Measurements from ENCODE around the gene HDHD5.

The HDHD5 gene

DNA sequence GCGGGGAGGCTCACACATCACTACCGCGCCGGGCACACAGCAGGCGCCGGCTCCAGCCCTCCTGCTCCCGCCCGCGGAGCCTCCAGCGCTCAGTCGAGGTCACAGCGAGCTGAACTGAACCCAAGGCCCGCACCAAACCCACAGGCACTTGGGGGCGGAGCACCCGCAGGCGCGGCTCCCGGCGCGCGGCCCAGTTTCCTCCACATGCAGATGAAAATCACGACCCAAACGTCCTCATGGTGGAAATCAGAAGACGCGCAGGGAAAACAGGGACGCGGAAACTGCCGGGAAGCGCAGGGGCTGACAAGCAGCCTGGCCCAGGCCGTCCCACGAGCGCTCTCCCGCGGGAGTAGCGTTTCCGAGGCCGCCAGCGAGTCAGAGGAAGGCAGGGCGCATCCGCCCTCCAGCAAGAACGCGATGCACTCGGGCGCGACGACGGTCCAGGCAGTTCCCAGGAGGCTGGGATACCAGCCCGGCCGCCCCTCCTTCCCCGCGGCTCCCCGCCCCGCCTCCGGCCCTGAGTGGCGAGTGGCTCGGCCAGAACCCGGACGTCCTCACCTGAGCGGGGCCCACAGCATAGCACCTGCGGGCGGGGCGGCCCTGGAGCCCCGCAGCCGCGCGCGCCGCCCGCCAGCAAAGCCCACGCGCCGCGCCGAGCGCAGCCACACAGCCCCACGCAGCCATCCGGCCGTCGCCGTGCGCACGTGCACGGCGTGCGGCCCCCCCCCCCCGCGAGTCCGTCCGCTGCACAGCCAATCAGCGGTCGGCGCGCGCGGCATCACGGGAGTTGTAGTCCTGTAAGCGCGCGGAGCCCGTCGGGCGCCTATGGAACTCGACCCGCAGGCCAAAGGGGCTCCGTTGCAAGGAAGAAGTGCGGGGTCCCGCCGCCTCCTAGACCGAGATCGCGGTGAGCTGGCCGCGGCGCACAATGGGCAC is at the start of gene HDHD5:
Gene HDHD5, minus strand, starts transcription at position 710 of the 936 bp plus-strand sequence. Its CDS starts 26 bp downstream, at position 684.
- peak; percentile 54 for DNase-seq (ENCODE audit: low read depth)

DNA sequence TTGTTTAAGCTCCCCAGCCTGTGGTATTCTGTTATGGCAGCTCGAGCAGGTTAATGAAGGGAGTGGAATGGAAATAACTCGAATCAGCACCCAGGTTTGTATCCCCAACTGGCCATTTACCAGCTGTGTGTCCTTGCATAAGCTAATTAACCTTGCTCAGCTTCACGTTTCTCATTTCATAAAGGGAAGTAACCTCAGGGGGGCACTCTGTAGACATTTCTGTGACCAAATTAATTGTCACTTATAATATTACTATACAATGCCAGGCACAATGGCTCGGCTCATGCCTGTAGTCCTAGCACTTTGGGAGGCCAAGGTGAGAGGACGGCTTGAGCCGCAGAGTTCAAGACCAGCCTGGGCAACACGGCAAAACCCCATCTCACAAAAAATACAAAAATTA is 46.4 kb upstream of the HDHD5 start:
- no peak for DNase-seq (ENCODE audit: low read depth)

DNA sequence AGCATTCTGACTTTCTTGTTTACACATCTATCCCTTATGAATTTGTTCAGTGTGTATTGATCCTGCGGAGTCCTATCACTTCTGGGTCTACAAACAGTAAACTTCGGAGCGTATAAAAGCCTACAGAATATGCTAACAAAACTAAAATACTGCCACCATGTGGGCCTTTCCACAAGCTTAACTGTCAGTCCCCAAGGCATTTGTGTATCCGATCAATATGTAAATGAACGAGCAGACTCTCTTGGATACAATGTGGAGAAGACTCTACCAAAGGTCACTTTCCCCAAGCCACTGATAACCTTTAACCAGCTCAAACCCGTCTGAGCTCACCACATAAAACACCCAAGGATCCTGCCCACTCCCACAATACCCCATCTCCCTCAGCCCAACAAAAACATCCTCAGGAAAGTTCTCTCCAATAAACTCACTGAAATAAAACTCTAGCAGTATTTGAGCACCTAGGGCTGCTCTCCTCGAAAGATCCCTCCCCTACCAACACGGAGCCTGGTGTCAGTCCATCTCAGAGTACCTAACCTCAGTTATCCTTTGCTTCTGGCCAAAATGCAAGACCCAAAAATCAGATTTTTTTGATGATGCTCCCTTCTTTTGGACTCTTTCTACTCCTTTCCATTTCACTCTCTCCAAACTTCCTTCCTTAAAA is 42.3 kb upstream of the HDHD5 start:
- DNase-seq (ENCODE audit: low read depth), result no peak

DNA sequence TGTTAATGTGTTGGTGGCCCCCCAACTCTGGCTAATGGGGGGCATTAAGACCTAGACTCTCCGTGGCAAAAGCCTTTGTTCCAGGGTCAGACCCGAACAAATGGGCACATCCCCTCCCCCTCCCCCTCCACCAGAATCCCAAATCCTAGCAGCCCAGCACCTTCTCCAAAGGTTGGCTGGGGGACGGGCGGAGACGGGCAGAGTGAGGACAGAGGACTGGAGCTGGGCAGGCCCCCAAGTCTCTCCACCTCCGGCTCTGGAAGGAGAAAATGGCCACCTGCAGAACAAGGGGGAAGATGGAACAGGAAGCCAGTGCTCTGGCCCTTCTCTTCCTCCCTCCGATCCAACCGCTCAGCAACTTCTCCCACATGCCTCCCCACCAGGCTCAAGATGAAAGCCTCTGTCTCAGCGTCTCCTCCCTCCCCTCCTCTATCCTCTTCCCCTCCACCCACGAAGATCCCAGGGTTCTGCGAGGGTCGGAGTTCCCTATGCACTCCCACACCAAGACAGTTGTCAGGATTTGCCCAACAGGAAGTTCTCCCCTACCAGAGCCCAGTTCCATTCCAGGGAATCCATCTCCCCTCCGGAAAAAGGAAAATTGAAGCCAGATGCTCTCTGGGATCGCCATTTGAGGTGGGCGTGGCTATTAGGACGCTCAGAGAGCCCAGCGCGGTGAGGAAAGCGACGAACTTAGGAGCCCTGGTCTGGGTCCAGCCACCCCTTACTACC is 40.1 kb upstream of the HDHD5 start:
- no peak for DNase-seq (ENCODE audit: low read depth)

GRCh38 chr22:17198170-17199002 is 39.3 kb upstream of the HDHD5 start:
- DNase-seq (ENCODE audit: low read depth), result no peak

DNA sequence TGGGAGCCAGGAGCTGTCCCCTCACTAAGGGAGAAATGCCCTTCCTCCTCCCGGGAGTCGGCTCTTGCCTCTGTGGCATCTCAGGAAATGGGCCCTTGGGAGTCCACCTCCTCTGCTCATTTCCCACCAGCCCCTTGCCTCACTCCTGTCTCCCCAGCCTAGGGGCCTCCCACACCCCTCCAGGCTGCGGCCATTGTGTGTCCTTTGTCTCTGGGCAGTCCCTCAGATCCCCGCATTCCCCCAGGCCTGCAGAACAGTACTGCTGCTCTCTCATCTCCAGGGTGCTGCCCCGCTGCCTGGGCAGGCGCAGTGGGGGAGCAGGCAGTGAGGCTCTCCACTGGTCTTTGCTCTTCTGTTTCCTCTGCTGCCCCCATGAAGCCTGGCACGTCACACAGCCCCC is 35.1 kb upstream of the HDHD5 start:
- DNase-seq (ENCODE audit: low read depth), result no peak

GRCh38 chr22:17192186-17192585 is 33.1 kb upstream of the HDHD5 start:
- no peak for DNase-seq (ENCODE audit: low read depth)

- DNase-seq (ENCODE audit: low read depth), result no peak
These were observed 32.2 kb upstream of the HDHD5 start for GRCh38 chr22:17191163-17191784.

GRCh38 chr22:17190702-17191101 is 31.6 kb upstream of the HDHD5 start:
- no peak for DNase-seq (ENCODE audit: low read depth)

DNA sequence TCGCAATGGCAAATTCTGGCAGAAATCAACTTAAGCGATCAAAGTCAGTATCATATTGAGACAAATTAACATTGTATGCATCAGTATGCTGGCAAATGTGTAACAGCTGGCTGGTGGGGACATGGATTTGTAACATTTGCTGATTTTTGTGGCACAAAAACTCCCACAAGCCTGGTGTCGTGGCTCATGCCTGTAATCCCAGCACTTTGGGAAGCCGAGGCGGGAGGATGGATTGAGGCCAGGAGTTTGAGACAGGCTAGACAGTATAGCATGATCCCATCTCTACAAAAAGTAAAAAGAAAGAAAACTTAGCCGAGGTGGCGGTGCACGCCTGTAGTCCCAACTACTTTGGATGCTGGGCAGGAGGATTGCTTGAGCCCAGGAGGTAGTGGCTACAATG is 17.6 kb upstream of the HDHD5 start:
- DNase-seq (ENCODE audit: low read depth), result no peak

DNA sequence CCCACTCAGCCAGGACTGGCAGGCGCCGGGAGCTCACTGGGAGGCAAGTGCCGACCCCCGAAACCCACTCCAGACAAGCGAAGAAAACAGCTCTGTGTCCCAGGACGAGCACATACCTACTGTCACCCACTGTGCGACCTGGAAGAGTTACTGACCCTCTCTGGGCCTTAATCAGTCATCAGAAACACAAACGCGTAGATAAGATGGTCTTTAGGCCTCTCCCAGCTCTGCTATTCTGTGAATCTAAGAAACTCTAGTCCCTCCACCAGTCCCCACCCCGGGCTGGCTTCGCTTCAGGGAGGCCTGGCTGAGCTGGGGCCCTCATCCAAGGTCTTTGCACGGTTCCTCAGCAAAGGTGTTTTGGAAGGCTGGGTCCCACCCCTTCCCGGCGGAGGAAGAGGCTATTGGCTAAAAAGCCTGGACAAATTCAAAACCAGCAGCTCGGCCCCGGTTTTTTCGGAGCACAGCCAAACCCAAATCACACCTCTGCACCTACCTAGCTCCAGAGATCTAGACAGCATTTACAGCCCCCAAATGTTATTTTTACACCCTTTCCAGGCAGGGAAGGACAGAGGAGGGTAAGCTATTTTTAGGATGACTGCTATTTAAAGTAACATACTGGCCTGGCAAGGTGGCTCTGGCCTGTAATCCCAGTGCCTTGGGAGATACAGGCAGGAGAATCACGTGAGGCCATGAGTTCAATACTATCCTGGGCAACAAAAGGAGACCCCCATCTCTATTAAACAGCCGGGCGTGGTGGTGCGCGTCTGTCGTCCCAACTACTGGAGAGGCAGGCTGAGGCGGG is 13.2 kb upstream of the HDHD5 start:
- DNase-seq (ENCODE audit: low read depth), result no peak

DNA sequence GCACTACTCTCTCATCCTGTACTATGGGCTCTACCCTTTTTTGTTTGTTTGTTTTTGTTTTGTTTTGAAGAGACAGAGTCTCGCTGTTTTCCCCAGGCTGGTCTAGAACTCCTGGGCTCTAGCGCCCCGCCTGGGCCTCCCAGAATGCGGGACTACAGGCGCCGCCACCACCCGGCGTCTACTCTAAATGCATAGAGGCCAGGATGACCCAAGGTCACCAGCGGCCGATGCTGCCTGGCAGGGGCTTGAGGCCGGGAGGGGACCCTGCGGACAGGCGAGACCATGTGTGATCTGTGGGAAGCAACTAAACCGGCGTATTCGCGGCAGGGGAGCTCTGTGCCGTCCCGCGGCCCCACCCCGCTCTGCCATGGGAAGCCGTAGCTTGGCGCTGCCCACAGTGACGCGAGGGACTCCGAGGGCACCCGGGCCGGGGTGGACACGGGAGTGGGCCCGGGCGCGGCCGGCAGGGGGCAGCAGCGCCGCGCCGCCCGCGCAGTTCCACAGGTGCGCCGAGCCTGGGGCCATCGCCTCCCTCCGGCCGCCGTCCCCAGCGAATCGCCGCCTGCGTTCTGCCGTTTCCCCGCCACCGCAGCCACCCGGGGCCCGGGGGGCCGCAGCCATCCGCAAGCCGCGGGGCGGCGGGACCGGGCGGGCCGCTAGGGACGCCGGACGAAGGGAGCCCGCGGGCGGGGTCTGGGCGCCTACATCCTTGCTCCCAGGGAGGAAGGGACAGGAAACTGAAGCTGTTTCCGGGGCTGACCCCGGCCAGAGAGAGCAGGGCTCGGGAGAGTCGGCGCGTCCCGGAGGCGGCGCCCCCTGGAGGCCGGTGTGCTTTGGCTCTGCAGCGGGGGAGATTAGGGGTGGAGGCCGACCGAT is 12.3 kb upstream of the HDHD5 start:
- peak; percentile 54 for DNase-seq (ENCODE audit: low read depth)

DNA sequence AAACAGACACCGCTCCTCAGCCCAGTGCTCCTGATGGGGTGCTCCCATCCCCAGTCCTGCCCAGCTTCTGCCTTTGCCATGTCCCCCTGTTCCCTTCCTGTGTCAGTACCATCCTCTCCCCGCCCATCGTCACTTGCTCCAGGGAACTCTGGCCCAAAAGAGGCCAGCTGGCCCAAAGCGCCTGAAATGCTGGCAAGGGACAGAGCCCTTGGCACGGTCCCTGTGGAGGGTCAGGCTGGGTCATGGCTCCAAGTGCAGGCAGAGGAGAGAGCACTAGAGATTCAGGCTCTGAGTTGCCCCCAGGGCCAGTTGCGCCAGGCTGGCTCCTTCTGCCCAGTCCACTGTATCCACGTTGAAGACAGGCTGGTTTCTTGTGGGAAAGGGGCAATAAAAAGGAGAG is 8.4 kb upstream of the HDHD5 start:
- DNase-seq (ENCODE audit: low read depth), result no peak

DNA sequence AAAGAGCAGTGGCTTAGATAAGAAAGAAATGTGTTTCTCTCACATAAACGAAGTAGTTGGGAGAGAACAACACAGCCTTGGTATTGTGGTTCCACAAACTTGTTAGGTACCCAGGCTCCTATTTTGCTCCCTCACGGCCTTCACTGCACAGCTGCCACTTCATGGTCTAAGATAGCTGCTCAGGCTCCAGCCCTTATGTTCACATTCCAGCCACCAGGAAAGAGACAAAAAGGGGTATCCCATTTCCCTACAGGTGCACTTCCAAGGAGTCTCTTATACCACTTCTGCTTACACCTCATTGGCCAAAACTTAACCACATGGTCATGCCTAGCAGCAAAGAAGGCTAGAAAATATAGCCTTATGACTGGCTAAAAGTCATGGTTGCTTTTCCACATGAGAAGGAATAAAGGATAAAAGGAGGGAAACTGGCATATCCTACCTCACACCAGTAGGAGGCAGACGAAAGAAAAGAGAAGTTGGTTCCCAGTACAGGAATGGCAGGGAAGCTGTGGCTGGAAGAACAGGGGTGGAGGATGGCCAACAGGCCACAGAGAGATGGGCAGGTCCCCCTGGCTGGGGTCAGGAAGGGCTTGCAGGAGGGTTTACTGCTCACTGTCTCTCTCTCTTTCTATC is 5.4 kb upstream of the HDHD5 start:
- DNase-seq (ENCODE audit: low read depth), result no peak

DNA sequence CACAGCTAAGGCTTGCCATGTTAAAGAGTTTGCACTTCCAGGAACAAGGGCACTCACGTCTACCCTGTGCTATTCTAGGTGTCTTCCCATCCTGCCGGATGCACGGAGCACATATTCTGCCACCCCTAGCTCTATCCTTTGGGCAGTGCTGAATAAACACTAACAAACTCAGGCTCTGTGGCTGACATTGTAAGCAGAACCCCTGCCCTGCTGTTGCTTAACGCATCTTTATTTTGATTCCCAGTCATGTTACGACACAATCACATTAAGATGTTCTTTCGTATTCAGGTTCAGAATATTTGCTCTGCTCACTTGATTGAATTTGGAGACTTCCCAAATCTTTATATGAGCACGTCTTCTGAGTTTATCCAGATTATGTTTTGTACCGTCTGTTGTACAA is 3.7 kb upstream of the HDHD5 start:
- DNase-seq (ENCODE audit: low read depth), result no peak

- DNase-seq (ENCODE audit: low read depth), result no peak
These were observed 2.9 kb upstream of the HDHD5 start for GRCh38 chr22:17161991-17162390.

DNA sequence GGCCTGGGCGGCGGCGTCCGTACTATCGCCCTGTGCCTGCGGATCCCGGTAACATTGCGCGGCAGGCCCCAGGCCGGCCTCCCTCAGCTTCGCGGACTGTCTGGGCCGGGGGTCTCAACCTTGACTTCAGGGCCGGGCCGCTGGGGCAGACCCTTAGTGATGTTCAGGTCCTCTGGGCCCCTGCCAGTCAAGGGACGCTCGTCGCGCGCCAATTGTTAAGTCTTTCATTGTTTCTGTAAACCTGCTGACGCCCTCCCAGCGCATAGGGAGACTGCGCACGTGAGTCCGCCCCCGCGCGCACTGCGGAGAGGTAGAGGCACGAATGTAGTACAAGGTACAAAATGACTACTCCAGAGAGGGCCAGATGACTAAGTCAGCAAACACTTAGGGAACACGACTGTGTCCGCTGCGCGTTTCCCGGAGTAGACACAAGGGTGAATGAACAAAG is 451 bp upstream of the HDHD5 start:
- no peak for DNase-seq (ENCODE audit: low read depth)

DNA sequence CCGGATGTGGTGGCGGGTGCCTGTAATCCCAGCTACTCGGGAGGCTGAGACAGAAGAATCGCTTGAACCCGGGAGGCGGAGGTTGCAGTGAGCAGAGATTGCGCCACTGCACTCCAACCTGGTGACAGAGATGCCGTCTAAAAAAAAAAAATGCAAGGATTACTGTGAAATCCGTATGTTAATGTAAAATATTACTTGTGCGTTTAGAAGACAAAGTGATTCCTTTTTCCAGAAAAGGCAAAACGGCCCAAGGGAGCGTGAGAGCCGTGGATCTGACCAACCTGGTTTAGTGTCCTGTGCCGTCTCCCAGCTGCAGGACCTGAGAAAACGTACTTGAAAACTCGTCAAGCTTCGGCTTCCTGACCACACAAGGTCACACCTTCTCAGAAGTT is 905 bp downstream of the HDHD5 start:
- DNase-seq (ENCODE audit: low read depth), result no peak

DNA sequence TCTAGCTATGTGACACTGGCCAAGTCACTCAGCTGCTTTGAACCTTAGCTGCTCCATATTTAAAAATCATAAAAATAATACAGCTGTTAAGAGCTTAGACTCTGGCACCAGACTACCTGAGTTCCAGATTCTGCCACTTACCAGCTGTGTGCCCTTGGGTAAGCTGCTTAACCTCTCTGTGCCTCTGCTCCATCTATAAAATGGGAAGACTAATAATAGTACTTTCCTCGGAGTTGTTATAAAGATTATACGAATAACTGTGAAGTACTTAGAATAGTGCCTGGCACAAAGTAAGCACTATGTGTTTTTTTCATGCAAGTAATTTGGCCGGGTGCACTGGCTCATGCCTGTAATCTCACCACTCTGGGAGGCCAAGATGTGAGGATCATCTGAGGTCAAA is 1.4 kb downstream of the HDHD5 start:
- no peak for DNase-seq (ENCODE audit: low read depth)
